ENCODE results near the gene CTBP1.

Gene CTBP1

GRCh38 chr4:1199556-1200331 is 49.2 kb downstream of the CTBP1 start:
- DNase-seq (ENCODE audit: low read depth in 1 of 2, low spot score in 1 of 2) = no peak

GRCh38 chr4:1198098-1198844 is 50.7 kb downstream of the CTBP1 start:
- DNase-seq (ENCODE audit: low read depth in 1 of 2, low spot score in 1 of 2) = no peak

GRCh38 chr4:1196421-1197183 is 52.3 kb downstream of the CTBP1 start:
- DNase-seq (ENCODE audit: low read depth in 1 of 2, low spot score in 1 of 2) = no peak

GRCh38 chr4:1195891-1196401 is 53.0 kb downstream of the CTBP1 start:
- DNase-seq (ENCODE audit: low read depth in 1 of 2, low spot score in 1 of 2) = no peak

- DNase-seq (ENCODE audit: low read depth in 1 of 2, low spot score in 1 of 2) = no peak
These were observed 53.7 kb downstream of the CTBP1 start for GRCh38 chr4:1195109-1195671.

- DNase-seq (ENCODE audit: low read depth in 1 of 2, low spot score in 1 of 2) = no peak
These were observed 54.7 kb downstream of the CTBP1 start for GRCh38 chr4:1194010-1194900.

- no peak for DNase-seq (ENCODE audit: low read depth in 1 of 2, low spot score in 1 of 2)
These were observed 55.5 kb downstream of the CTBP1 start for GRCh38 chr4:1193206-1194009.

- no peak for DNase-seq (ENCODE audit: low read depth in 1 of 2, low spot score in 1 of 2)
These were observed 56.3 kb downstream of the CTBP1 start for GRCh38 chr4:1192493-1193205.

- DNase-seq (ENCODE audit: low read depth in 1 of 2, low spot score in 1 of 2) = no peak
These were observed 56.8 kb downstream of the CTBP1 start for GRCh38 chr4:1192091-1192492.

GRCh38 chr4:1191621-1192020 is 57.3 kb downstream of the CTBP1 start:
- no peak for DNase-seq (ENCODE audit: low read depth in 1 of 2, low spot score in 1 of 2)

- DNase-seq (ENCODE audit: low read depth in 1 of 2, low spot score in 1 of 2) = no peak
These were observed 61.7 kb downstream of the CTBP1 start for GRCh38 chr4:1187182-1187581.

- no peak for DNase-seq (ENCODE audit: low read depth in 1 of 2, low spot score in 1 of 2)
These were observed 64.8 kb downstream of the CTBP1 start for GRCh38 chr4:1183985-1184773.

- DNase-seq (ENCODE audit: low read depth in 1 of 2, low spot score in 1 of 2) = no peak
These were observed 66.6 kb downstream of the CTBP1 start for GRCh38 chr4:1182313-1182712.

- no peak for DNase-seq (ENCODE audit: low read depth in 1 of 2, low spot score in 1 of 2)
These were observed 68.3 kb downstream of the CTBP1 start for GRCh38 chr4:1180663-1181062.

- no peak for DNase-seq (ENCODE audit: low read depth in 1 of 2, low spot score in 1 of 2)
These were observed 69.0 kb downstream of the CTBP1 start for GRCh38 chr4:1179976-1180375.

GRCh38 chr4:1179089-1179441 is 69.9 kb downstream of the CTBP1 start:
- no peak for DNase-seq (ENCODE audit: low read depth in 1 of 2, low spot score in 1 of 2)

- DNase-seq (ENCODE audit: low read depth in 1 of 2, low spot score in 1 of 2) = no peak
These were observed 70.4 kb downstream of the CTBP1 start for GRCh38 chr4:1178300-1179088.

Measured in stimulated activated CD4-positive, alpha-beta T cell treated with anti-CD3 and anti-CD28 coated beads, Interleukin-15, amount 100 ng/mL, for 1 hour (primary cell).